ENCODE measurements around the gene GNE. TPM values are rescaled to one million over a fixed set of nuclear protein-coding genes. Genes with fewer than 3 reads are reported as not detected.

GNE gene
- total RNA-seq, 1 donor from 2014 or later, result 7.2 TPM

GRCh38 chr9:36204906-36205547, 53.2 kb downstream of the GNE start:
- no peak for TF ChIP-seq CTCF (IDR thresholded peaks at IDR 0.05)
- Histone ChIP-seq H3K4me1 (peaks cover 0 to 27% of the 10 kb centered on the region in 2 donors), H3K27me3 (no peaks in the 10 kb centered on the region), H3K36me3 (peaks cover 72 to 95% of the 10 kb centered on the region in 2 donors), H3K4me3 (no peak overlapping the region), H3K9me3 (no peaks in the 10 kb centered on the region), H3K27ac (no peak overlapping the region)
- no peak for DNase-seq (ENCODE audit: low spot score in 2 of 2)
- intact Hi-C loops (cut with DNase I), result no loop called here

- no peak for DNase-seq (ENCODE audit: low spot score in 2 of 2)
- peaks cover 4 to 31% of the 10 kb centered on the region in 2 donors for H3K4me1 ChIP-seq
- H3K36me3 ChIP-seq, result peaks cover 20 to 24% of the 10 kb centered on the region in 2 donors
- no peaks in the 10 kb centered on the region for H3K9me3 ChIP-seq
- H3K27ac ChIP-seq, result no peak overlapping the region
- intact Hi-C loops (cut with DNase I), result loop anchor here (10.0 kb wide), 1 partner anchor 130 kb away; no protein-coding TSS in a partner anchor
- TF ChIP-seq CTCF (IDR thresholded peaks at IDR 0.05), result no peak
- no peak overlapping the region for H3K4me3 ChIP-seq
- no peaks in the 10 kb centered on the region for H3K27me3 ChIP-seq
Observed at GRCh38 chr9:36194326-36195000, 63.8 kb downstream of the GNE start.

- intact Hi-C loops (cut with DNase I), result loop anchor here (10.0 kb wide), 1 partner anchor 132 kb away; no protein-coding TSS in a partner anchor
- Histone ChIP-seq H3K4me1 (peaks cover 4 to 31% of the 10 kb centered on the region in 2 donors), H3K27me3 (no peaks in the 10 kb centered on the region), H3K27ac (no peak overlapping the region), H3K4me3 (peak overlapping the region; percentile 86 to 99), H3K36me3 (peaks cover 6 to 10% of the 10 kb centered on the region in 2 donors), H3K9me3 (no peaks in the 10 kb centered on the region)
- no peak for DNase-seq (ENCODE audit: low spot score in 2 of 2)
- no peak for TF ChIP-seq CTCF (IDR thresholded peaks at IDR 0.05)
Observed at GRCh38 chr9:36193023-36193422, 65.2 kb downstream of the GNE start.

GRCh38 chr9:36192196-36192595, 66.1 kb downstream of the GNE start:
- TF ChIP-seq CTCF (IDR thresholded peaks at IDR 0.05), result no peak
- Histone ChIP-seq H3K4me3 (peak overlapping the region; percentile 86 to 99), H3K27ac (no peak overlapping the region), H3K4me1 (peaks cover 4 to 31% of the 10 kb centered on the region in 2 donors), H3K9me3 (no peaks in the 10 kb centered on the region), H3K27me3 (no peaks in the 10 kb centered on the region), H3K36me3 (peaks cover 0 to 3% of the 10 kb centered on the region in 2 donors)
- intact Hi-C loops (cut with DNase I), result loop anchor here (10.0 kb wide), 1 partner anchor 133 kb away; no protein-coding TSS in a partner anchor
- DNase-seq (ENCODE audit: low spot score in 2 of 2), result no peak

- Histone ChIP-seq H3K36me3 (no peaks in the 10 kb centered on the region), H3K4me1 (peaks cover 4 to 31% of the 10 kb centered on the region in 2 donors), H3K27ac (peak overlapping the region; percentile 94 to 95), H3K9me3 (no peaks in the 10 kb centered on the region), H3K4me3 (peak overlapping the region; percentile 86 to 99), H3K27me3 (no peaks in the 10 kb centered on the region)
- DNase-seq (ENCODE audit: low spot score in 2 of 2), result no peak
- intact Hi-C loops (cut with DNase I), result loop anchor here (2.0 to 10.0 kb wide), 2 partner anchors 25 to 133 kb away; no protein-coding TSS in a partner anchor
- TF ChIP-seq CTCF (IDR thresholded peaks at IDR 0.05), result no peak
Observed at GRCh38 chr9:36191686-36192085, 66.6 kb downstream of the GNE start.

Measured in ascending aorta (tissue), 2 donors.